Skin of body (tissue), 2 donors: Measurements from ENCODE around the gene TMEM217. TPM values are rescaled to one million over a fixed set of nuclear protein-coding genes. Genes with fewer than 3 reads are reported as not detected.

Source experiments
- DNase-seq: peaks from one replicate; lab custom pipeline; 2025; lab: John Stamatoyannopoulos, UW
- total RNA-seq: library from RNA; depleted of rRNA; stranded (reverse); fragments of >200 nt; gene quantifications from one replicate; pipeline ENCODE4 v1.2.3, GENCODE V29; 2014

The TMEM217 gene
- total RNA-seq, 1 donor from 2014 or later = 1.3 TPM

- peak; percentile 98 for DNase-seq
Measured at GRCh38 chr6:37244430-37245310, 13.3 kb downstream of the TMEM217 start.

- no peak for DNase-seq
Measured at GRCh38 chr6:37243816-37244370, 14.1 kb downstream of the TMEM217 start.

GRCh38 chr6:37243131-37243815 is 14.7 kb downstream of the TMEM217 start:
- DNase-seq = no peak

- peak; percentile 67 for DNase-seq
Measured at GRCh38 chr6:37242429-37243052, 15.4 kb downstream of the TMEM217 start.

- DNase-seq = no peak
Measured at GRCh38 chr6:37241775-37242428, 16.0 kb downstream of the TMEM217 start.

GRCh38 chr6:37241131-37241530 is 16.8 kb downstream of the TMEM217 start:
- no peak for DNase-seq

GRCh38 chr6:37239950-37240713 is 17.8 kb downstream of the TMEM217 start:
- DNase-seq = peak; percentile 94

- no peak for DNase-seq
Measured at GRCh38 chr6:37239526-37239925, 18.4 kb downstream of the TMEM217 start.

GRCh38 chr6:37238381-37238780 is 19.6 kb downstream of the TMEM217 start:
- no peak for DNase-seq

- DNase-seq = no peak
Measured at GRCh38 chr6:37237789-37238188, 20.2 kb downstream of the TMEM217 start.

- no peak for DNase-seq
Measured at GRCh38 chr6:37236921-37237320, 21.0 kb downstream of the TMEM217 start.

GRCh38 chr6:37233541-37233940 is 24.4 kb downstream of the TMEM217 start:
- no peak for DNase-seq

- no peak for DNase-seq
Measured at GRCh38 chr6:37232430-37233017, 25.4 kb downstream of the TMEM217 start.

GRCh38 chr6:37230104-37230503 is 27.8 kb downstream of the TMEM217 start:
- DNase-seq = no peak

GRCh38 chr6:37225350-37226169 is 32.4 kb downstream of the TMEM217 start:
- no peak for DNase-seq

- DNase-seq = no peak
Measured at GRCh38 chr6:37222992-37223391, 35.0 kb downstream of the TMEM217 start.

GRCh38 chr6:37222125-37222967 is 35.6 kb downstream of the TMEM217 start:
- DNase-seq = peak; percentile 74

GRCh38 chr6:37221585-37222124 is 36.3 kb downstream of the TMEM217 start:
- no peak for DNase-seq
